H1 (cell line): ENCODE data around the gene CPSF7.

Source experiments
- CTCF ChIP-seq, 3 experiments: IDR thresholded peaks; 1 replicate in 2 of 3; 2 replicates in 1 of 3; pipeline versions ENCODE4 v1.5.1 to v1.6.1; 2011; ENCODE audit warnings: low read length in 3 of 3, mild to moderate bottlenecking in 3 of 3, inconsistent platforms in 2 of 3, low read depth in 1 of 3, moderate library complexity in 1 of 3; ENCODE audit not compliant: insufficient read depth in 1 of 3; ENCODE audit errors: control extremely low read depth in 1 of 3
- JUND ChIP-seq: IDR thresholded peaks from 2 replicates; pipeline ENCODE4 v1.6.1; 2011; ENCODE audit warnings: mild to moderate bottlenecking, improper control_type of control experiment, low read length
- SP1 ChIP-seq: IDR thresholded peaks from 2 replicates; pipeline ENCODE4 v1.6.1; 2011; ENCODE audit warnings: low read depth, low read length
- TAF1 ChIP-seq: IDR thresholded peaks from 2 replicates; pipeline ENCODE4 v1.6.1; 2011; ENCODE audit warnings: mild to moderate bottlenecking, low read depth, low read length
- YY1 ChIP-seq: IDR thresholded peaks from 2 replicates; pipeline ENCODE4 v1.6.1; 2011; ENCODE audit warnings: low read depth, mild to moderate bottlenecking, low read length

- TF ChIP-seq CTCF (IDR thresholded peaks at IDR 0.05; ENCODE audit: control extremely low read depth in 1 of 3, insufficient read depth in 1 of 3, low read depth in 1 of 3, low read length in 3 of 3), result no peak
- no peak for TF ChIP-seq JUND
- no peak for TF ChIP-seq YY1
- no peak for TF ChIP-seq TAF1
- TF ChIP-seq SP1, result no peak
Measured at GRCh38 chr11:61362542-61362875, 67.3 kb downstream of the CPSF7 start.
